IMR-90 (cell line): ENCODE data around the gene NDST1. TPM values are rescaled to one million over a fixed set of nuclear protein-coding genes. Genes with fewer than 3 reads are reported as not detected.

Experiments used
- ATAC-seq: fragments of 200-7000 bp; cut with Tn5 transposase; 2 replicates; pipeline ENCODE4 v1.9.1; 2020; ENCODE audit warnings: low read depth, mild to moderate bottlenecking, moderate library complexity
- BruUV-seq: library from RNA; stranded (reverse); fragments of 400-500 nt; replicated peaks from 2 replicates; lab custom pipeline; 2021; lab: Mats Ljungman, UMichigan
- CTCF ChIA-PET: fragments of 300-600 bp; formaldehyde crosslinking; extraction: SDS; loops from one replicate; lab custom pipeline; 2021; ENCODE audit warnings: antibody characterized with exemption; lab: Yijun Ruan, JAX
- POLR2A ChIA-PET: fragments of 300-600 bp; sonication (Branson Sonifier 250); formaldehyde crosslinking; loops from one replicate; lab custom pipeline; 2022; ENCODE audit warnings: antibody characterized with exemption; ENCODE audit not compliant: unreplicated experiment; lab: Charles Lee
- DNase-seq: peaks from one replicate; pipeline ENCODE4 v3.0.0; 2013
- H2AFZ ChIP-seq: replicated peaks from 2 replicates; pipeline ENCODE3; 2013; ENCODE audit warnings: low read length, mild to moderate bottlenecking; ENCODE audit not compliant: poor library complexity
- H2AK5ac ChIP-seq: 2 replicates; pipeline ENCODE4 v1.6.1; 2013; ENCODE audit warnings: low read depth, low read length, inconsistent platforms
- H2AK9ac ChIP-seq: replicated peaks from 2 replicates; pipeline ENCODE3; 2013; ENCODE audit warnings: mild to moderate bottlenecking, low read depth, low read length, moderate library complexity; ENCODE audit not compliant: poor library complexity
- H2BK120ac ChIP-seq: 2 replicates; pipeline ENCODE4 v1.6.1; 2013; ENCODE audit warnings: low read depth, low read length, inconsistent platforms
- H2BK15ac ChIP-seq: 3 replicates; pipeline ENCODE4 v1.6.1; 2013; ENCODE audit warnings: low read depth, low read length, inconsistent platforms
- H2BK20ac ChIP-seq: 2 replicates; pipeline ENCODE4 v1.6.1; 2013; ENCODE audit warnings: low read depth, mild to moderate bottlenecking, inconsistent platforms, low read length, moderate library complexity
- H2BK5ac ChIP-seq: 2 replicates; pipeline ENCODE4 v1.6.1; 2013; ENCODE audit warnings: mild to moderate bottlenecking, low read depth, low read length, inconsistent platforms; ENCODE audit not compliant: poor library complexity, severe bottlenecking
- H3K14ac ChIP-seq: replicated peaks from 2 replicates; pipeline ENCODE4 v1.6.1; 2013; ENCODE audit warnings: low read depth, low read length, inconsistent platforms
- H3K18ac ChIP-seq: 2 replicates; pipeline ENCODE4 v1.6.1; 2013; ENCODE audit warnings: low read depth, low read length, control low read depth
- H3K23ac ChIP-seq: 2 replicates; pipeline ENCODE4 v1.6.1; 2013; ENCODE audit warnings: low read depth, low read length, inconsistent platforms
- H3K27ac ChIP-seq: 2 replicates; pipeline ENCODE4 v1.5.1; 2013; ENCODE audit warnings: mild to moderate bottlenecking, control low read depth, low read length; ENCODE audit not compliant: insufficient read depth
- H3K27me3 ChIP-seq: 2 replicates; pipeline ENCODE4 v1.6.1; 2013; ENCODE audit warnings: low read length; ENCODE audit not compliant: control insufficient read depth, insufficient read depth
- H3K36me3 ChIP-seq: 2 replicates; pipeline ENCODE4 v1.6.1; 2013; ENCODE audit warnings: low read length, mixed read lengths; ENCODE audit not compliant: control insufficient read depth, insufficient read depth
- H3K4ac ChIP-seq: 2 replicates; pipeline ENCODE4 v1.6.1; 2013; ENCODE audit warnings: low read depth, low read length, inconsistent platforms
- H3K4me1 ChIP-seq: 2 replicates; pipeline ENCODE4 v1.6.1; 2013; ENCODE audit warnings: low read length, mixed read lengths; ENCODE audit not compliant: control insufficient read depth, insufficient read depth
- H3K4me2 ChIP-seq: 2 replicates; pipeline ENCODE4 v1.6.1; 2013; ENCODE audit warnings: low read depth, mild to moderate bottlenecking, control low read depth, low read length, moderate library complexity
- H3K4me3 ChIP-seq: 2 replicates; pipeline ENCODE4 v1.5.1; 2013; ENCODE audit warnings: low read depth, mild to moderate bottlenecking, control low read depth, low read length, moderate library complexity; ENCODE audit not compliant: insufficient read depth
- H3K56ac ChIP-seq: 2 replicates; pipeline ENCODE4 v1.6.1; 2013; ENCODE audit warnings: low read length, inconsistent platforms; ENCODE audit not compliant: insufficient read depth; ENCODE audit errors: extremely low read depth
- H3K79me1 ChIP-seq, 2 experiments: 2 replicates each; pipeline ENCODE4 v1.6.1; 2013; ENCODE audit warnings: low read length in 2 of 2, inconsistent platforms in 1 of 2, low read depth in 1 of 2
- H3K9ac ChIP-seq: 2 replicates; pipeline ENCODE4 v1.6.1; 2013; ENCODE audit warnings: low read depth, low read length, control low read depth
- H3K9me1 ChIP-seq: 2 replicates; pipeline ENCODE4 v1.6.1; 2013; ENCODE audit warnings: low read length, inconsistent platforms; ENCODE audit not compliant: insufficient read depth
- H3K9me3 ChIP-seq: 2 replicates; pipeline ENCODE4 v1.6.1; 2013; ENCODE audit warnings: low read length; ENCODE audit not compliant: control insufficient read depth, insufficient read depth
- H4K20me1 ChIP-seq: 2 replicates; pipeline ENCODE4 v1.6.1; 2013; ENCODE audit warnings: low read length, inconsistent platforms; ENCODE audit not compliant: insufficient read depth
- H4K5ac ChIP-seq: 2 replicates; pipeline ENCODE4 v1.6.1; 2013; ENCODE audit warnings: mild to moderate bottlenecking, low read depth, low read length, control low read depth
- H4K8ac ChIP-seq, 2 experiments: 2 replicates each; pipeline ENCODE4 v1.6.1; 2013; ENCODE audit warnings: low read depth in 2 of 2, low read length in 2 of 2, control low read depth in 1 of 2, inconsistent platforms in 1 of 2
- H4K91ac ChIP-seq: 2 replicates; pipeline ENCODE4 v1.6.1; 2013; ENCODE audit warnings: low read depth, low read length, inconsistent platforms; ENCODE audit not compliant: insufficient read depth
- BHLHE40 ChIP-seq: fragments of 150-350 bp; IDR thresholded peaks from 2 replicates; pipeline ENCODE4 v1.6.1; 2016; ENCODE audit warnings: mild to moderate bottlenecking, low read depth, low read length
- CEBPB ChIP-seq: IDR thresholded peaks from 2 replicates; pipeline ENCODE4 v1.6.1; 2012; ENCODE audit warnings: low read depth, low read length, improper control_type of control experiment
- CHD1 ChIP-seq: IDR thresholded peaks from 2 replicates; pipeline ENCODE4 v1.6.1; 2012; ENCODE audit warnings: low read depth, low read length, improper control_type of control experiment
- FOS ChIP-seq: fragments of 150-350 bp; IDR thresholded peaks from 2 replicates; pipeline ENCODE4 v1.6.1; 2016; ENCODE audit warnings: low read depth, low read length
- MAFK ChIP-seq: IDR thresholded peaks from 2 replicates; pipeline ENCODE4 v1.6.1; 2012; ENCODE audit warnings: low read depth, low read length, improper control_type of control experiment
- MAZ ChIP-seq: IDR thresholded peaks from 2 replicates; pipeline ENCODE4 v1.6.1; 2012; ENCODE audit warnings: low read depth, mild to moderate bottlenecking, low read length, improper control_type of control experiment, moderate library complexity, borderline replicate concordance
- MXI1 ChIP-seq: IDR thresholded peaks from 2 replicates; pipeline ENCODE4 v1.6.1; 2012; ENCODE audit warnings: low read depth, mild to moderate bottlenecking, low read length, moderate library complexity, borderline replicate concordance
- NFE2L2 ChIP-seq: fragments of 150-350 bp; IDR thresholded peaks from 2 replicates; pipeline ENCODE4 v1.6.1; 2016; ENCODE audit warnings: low read depth, mild to moderate bottlenecking, low read length
- POLR2A ChIP-seq: IDR thresholded peaks from 2 replicates; pipeline ENCODE4 v1.6.1; 2012; ENCODE audit warnings: mild to moderate bottlenecking, low read depth, low read length
- RAD21 ChIP-seq: IDR thresholded peaks from 2 replicates; pipeline ENCODE4 v1.6.1; 2012; ENCODE audit warnings: low read length, improper control_type of control experiment
- RCOR1 ChIP-seq: IDR thresholded peaks from 2 replicates; pipeline ENCODE4 v1.6.1; 2012; ENCODE audit warnings: mild to moderate bottlenecking, low read length, improper control_type of control experiment; ENCODE audit not compliant: insufficient replicate concordance
- RFX5 ChIP-seq: IDR thresholded peaks from 2 replicates; pipeline ENCODE4 v1.8.0; 2012; ENCODE audit warnings: low read depth, mild to moderate bottlenecking, low read length, moderate library complexity
- SMC3 ChIP-seq: fragments of 150-350 bp; IDR thresholded peaks from 2 replicates; pipeline ENCODE4 v1.6.1; 2016; ENCODE audit warnings: low read depth, mild to moderate bottlenecking, antibody characterized with exemption, low read length, moderate library complexity
- WGBS, 2 experiments: methylation state at CpG; one replicate each; pipeline versions ENCODE4 v1.1.5 to v1.1.7; 2013; ENCODE audit warnings: missing lambda C conversion rate in 2 of 2; ENCODE audit not compliant: insufficient read length in 1 of 2; ENCODE audit errors: extremely low coverage in 2 of 2; 5-methylcytosine and 5-hydroxymethylcytosine counted together
- dilution Hi-C: fragments of 300-500 bp; cut with HindIII; formaldehyde crosslinking; loops from one replicate; pipeline ENCODE4 v1.14.3; 2018; ENCODE audit warnings: low sequenced_read_pairs; ENCODE audit not compliant: unreplicated experiment
- in situ Hi-C: fragments of 300-500 bp; cut with MboI; formaldehyde crosslinking; loops from 3 replicates; pipeline ENCODE4 v1.14.3; 2019; ENCODE audit warnings: low sequenced_read_pairs, inconsistent platforms, mixed read lengths
- intact Hi-C: fragments of 100-400 bp; cut with micrococcal nuclease; formaldehyde crosslinking; loops from 2 replicates; pipeline ENCODE4 v1.10.0; 2022
- polyA plus RNA-seq, 3 experiments: library from polyadenylated mRNA; depleted of rRNA; stranded (reverse); fragments of >200 nt; gene quantifications; 2 replicates each; pipeline ENCODE4 v1.2.3, GENCODE V29; 2012; ENCODE audit warnings: low replicate concordance in 1 of 3
- total RNA-seq: library from RNA; depleted of rRNA; stranded (reverse); fragments of >200 nt; gene quantifications from 2 replicates; pipeline ENCODE4 v1.2.3, GENCODE V29; 2012
- TF ChIP-seq, protein P1 (sequence below): conservative IDR thresholded peaks from 2 replicates; pipeline ENCODE4 v1.5.1; 2012; ENCODE audit warnings: mild to moderate bottlenecking, low read depth, low read length, improper control_type of control experiment
- TF ChIP-seq, protein P2 (sequence below): fragments of 150-350 bp; IDR thresholded peaks from 2 replicates; pipeline ENCODE4 v1.6.1; 2016; ENCODE audit warnings: low read depth, mild to moderate bottlenecking, low read length, moderate library complexity, borderline replicate concordance
- TF ChIP-seq, protein P3 (sequence below): fragments of 150-350 bp; IDR thresholded peaks from 2 replicates; pipeline ENCODE4 v1.6.1; 2017; ENCODE audit warnings: mild to moderate bottlenecking, antibody characterized with exemption, low read length, low read depth

The NDST1 gene
- total and polyA plus RNA-seq, 2 of the 4 experiments (the other 2 are of a cell fraction) = 30.5 to 80.4 TPM

DNA sequence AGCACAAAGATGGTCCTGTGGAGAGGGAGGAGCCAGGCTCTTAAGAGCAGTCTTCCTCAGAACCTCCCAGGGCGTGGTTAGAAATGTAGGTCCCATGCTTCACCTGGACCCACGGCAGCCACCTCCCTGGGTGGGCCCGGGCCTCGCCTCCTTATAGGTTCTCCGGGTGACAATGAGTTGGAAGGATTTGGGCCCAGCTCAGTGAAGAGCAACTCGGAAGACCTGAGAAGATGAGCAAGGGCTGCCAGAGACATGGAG is 26.3 kb upstream of the NDST1 start:
- H2BK120ac ChIP-seq = no peak overlapping the region; the same call in 1 of the 2 replicates
- H2BK20ac ChIP-seq = no peak overlapping the region
- no peak overlapping the region for H3K4me2 ChIP-seq
- H3K56ac ChIP-seq = no peak overlapping the region
- peaks cover 5% of the 10 kb centered on the region; the same call in 1 of the 2 replicates for H3K4me1 ChIP-seq
- peak overlapping the region; percentile 9 for H2AK9ac ChIP-seq
- DNase-seq (no peak), ATAC-seq (no peak)
- peaks cover 7 to 17% of the 10 kb centered on the region in 2 experiments; a peak in 2 of 4 replicates for H3K79me1 ChIP-seq
- no peak overlapping the region for H2BK5ac ChIP-seq
- H3K14ac ChIP-seq = no peak overlapping the region
- TF ChIP-seq MXI1 (no peak), CEBPB (no peak), RCOR1 (no peak), BHLHE40 (no peak), RFX5 (no peak), SMC3 (no peak), POLR2A (no peak), RAD21 (no peak), FOS (no peak), MAZ (no peak), CHD1 (no peak), MAFK (no peak), NFE2L2 (no peak)
- TF ChIP-seq, protein P1, sequence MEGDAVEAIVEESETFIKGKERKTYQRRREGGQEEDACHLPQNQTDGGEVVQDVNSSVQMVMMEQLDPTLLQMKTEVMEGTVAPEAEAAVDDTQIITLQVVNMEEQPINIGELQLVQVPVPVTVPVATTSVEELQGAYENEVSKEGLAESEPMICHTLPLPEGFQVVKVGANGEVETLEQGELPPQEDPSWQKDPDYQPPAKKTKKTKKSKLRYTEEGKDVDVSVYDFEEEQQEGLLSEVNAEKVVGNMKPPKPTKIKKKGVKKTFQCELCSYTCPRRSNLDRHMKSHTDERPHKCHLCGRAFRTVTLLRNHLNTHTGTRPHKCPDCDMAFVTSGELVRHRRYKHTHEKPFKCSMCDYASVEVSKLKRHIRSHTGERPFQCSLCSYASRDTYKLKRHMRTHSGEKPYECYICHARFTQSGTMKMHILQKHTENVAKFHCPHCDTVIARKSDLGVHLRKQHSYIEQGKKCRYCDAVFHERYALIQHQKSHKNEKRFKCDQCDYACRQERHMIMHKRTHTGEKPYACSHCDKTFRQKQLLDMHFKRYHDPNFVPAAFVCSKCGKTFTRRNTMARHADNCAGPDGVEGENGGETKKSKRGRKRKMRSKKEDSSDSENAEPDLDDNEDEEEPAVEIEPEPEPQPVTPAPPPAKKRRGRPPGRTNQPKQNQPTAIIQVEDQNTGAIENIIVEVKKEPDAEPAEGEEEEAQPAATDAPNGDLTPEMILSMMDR = no peak
- TF ChIP-seq, protein P2, sequence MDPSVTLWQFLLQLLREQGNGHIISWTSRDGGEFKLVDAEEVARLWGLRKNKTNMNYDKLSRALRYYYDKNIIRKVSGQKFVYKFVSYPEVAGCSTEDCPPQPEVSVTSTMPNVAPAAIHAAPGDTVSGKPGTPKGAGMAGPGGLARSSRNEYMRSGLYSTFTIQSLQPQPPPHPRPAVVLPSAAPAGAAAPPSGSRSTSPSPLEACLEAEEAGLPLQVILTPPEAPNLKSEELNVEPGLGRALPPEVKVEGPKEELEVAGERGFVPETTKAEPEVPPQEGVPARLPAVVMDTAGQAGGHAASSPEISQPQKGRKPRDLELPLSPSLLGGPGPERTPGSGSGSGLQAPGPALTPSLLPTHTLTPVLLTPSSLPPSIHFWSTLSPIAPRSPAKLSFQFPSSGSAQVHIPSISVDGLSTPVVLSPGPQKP = no peak
- TF ChIP-seq, protein P3, sequence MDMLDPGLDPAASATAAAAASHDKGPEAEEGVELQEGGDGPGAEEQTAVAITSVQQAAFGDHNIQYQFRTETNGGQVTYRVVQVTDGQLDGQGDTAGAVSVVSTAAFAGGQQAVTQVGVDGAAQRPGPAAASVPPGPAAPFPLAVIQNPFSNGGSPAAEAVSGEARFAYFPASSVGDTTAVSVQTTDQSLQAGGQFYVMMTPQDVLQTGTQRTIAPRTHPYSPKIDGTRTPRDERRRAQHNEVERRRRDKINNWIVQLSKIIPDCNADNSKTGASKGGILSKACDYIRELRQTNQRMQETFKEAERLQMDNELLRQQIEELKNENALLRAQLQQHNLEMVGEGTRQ = no peak
- BruUV-seq = no TSS peak
- H4K5ac ChIP-seq = no peak overlapping the region
- peaks cover 15% of the 10 kb centered on the region for H3K9me1 ChIP-seq
- no peaks in the 10 kb centered on the region for H3K9me3 ChIP-seq
- H2AFZ ChIP-seq = no peak overlapping the region
- 0 out of 2 replicates have a peak overlapping the region, but pooled peaks have one; percentile 42 for H3K4ac ChIP-seq
- WGBS, 2 experiments = 80% methylated on average over 1 of the region's 6 CpGs; no CpG with 5 or more reads in 1 of the 2 experiments
- no peaks in the 10 kb centered on the region for H3K36me3 ChIP-seq
- no peak overlapping the region for H3K27ac ChIP-seq
- no peak overlapping the region for H2BK15ac ChIP-seq
- dilution Hi-C loops = no loop called here
- H3K27me3 ChIP-seq = no peaks in the 10 kb centered on the region
- peak overlapping the region; percentile 52; the same call in 1 of the 2 replicates for H4K91ac ChIP-seq
- no peak overlapping the region for H4K8ac ChIP-seq
- intact Hi-C loops = no loop called here
- ChIA-PET CTCF (no interaction called here), POLR2A (no interaction called here)
- H2AK5ac ChIP-seq = 0 out of 2 replicates have a peak overlapping the region, but pooled peaks have one; percentile 51
- H3K4me3 ChIP-seq = no peak overlapping the region
- no peak overlapping the region for H3K9ac ChIP-seq
- H4K20me1 ChIP-seq = no peaks in the 10 kb centered on the region
- in situ Hi-C loops = no loop called here
- no peak overlapping the region for H3K18ac ChIP-seq
- no peak overlapping the region; the same call in 1 of the 2 replicates for H3K23ac ChIP-seq
